Bone marrow (tissue), 2 donors: ENCODE measurements around the gene GPN2.

ENCODE experiments used
- DNase-seq, 2 donors: peaks; one replicate each; lab custom pipeline; 2025; lab: John Stamatoyannopoulos, UW

The GPN2 gene

DNA sequence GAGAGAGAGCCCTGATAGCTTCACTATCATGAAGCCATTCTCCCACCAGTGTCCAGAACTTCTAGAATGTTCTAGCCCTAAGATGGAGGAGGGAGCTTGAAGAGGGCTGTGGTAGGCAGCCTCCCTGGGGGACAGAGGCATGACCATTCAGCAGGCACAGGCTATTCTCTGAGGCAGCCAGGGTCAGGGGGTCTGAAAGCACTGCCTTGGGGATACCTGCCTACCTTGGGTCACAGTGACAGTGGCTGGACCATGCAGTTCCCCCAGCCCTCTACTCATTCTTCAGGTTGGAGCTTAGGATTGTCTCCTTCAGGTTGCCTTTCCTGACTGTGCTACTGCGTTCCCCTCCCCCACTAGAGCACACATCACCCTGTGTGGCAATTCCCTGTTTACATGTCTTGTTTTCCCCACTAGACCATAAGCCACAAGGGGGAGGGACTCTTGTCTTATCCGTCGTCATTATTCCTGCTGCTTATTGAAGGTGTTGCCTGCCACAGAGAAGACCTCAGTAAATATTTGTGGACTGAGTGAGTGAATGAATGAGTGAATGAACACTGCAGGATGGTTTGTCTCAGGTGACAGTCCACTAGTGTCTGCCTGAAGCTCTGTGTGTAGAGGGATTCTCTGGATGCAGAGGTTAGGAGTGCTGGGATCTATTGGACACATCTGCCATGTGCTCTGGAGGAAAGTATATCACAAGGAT lies 58.4 kb downstream of the GPN2 start:
- no peak for DNase-seq

DNA sequence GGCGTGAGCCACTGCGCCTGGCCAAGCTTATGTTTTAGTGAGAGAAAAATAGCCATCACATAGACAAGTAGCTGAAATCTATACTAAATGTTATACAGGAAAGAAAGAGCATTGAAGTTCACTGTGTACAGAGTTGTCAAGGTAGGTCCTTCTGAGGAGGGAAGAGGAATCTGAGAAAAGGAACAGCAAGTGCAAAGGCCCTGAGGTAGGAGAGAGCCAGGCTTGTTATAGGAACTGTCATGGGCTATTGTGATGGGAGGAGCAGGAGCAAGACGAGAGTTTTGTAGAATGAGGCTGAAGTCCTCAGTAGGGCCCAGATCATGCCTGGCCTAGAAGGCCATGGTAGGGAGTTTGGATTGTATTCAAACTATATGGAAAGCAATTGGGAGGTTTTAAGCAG lies 59.0 kb downstream of the GPN2 start:
- no peak for DNase-seq

DNA sequence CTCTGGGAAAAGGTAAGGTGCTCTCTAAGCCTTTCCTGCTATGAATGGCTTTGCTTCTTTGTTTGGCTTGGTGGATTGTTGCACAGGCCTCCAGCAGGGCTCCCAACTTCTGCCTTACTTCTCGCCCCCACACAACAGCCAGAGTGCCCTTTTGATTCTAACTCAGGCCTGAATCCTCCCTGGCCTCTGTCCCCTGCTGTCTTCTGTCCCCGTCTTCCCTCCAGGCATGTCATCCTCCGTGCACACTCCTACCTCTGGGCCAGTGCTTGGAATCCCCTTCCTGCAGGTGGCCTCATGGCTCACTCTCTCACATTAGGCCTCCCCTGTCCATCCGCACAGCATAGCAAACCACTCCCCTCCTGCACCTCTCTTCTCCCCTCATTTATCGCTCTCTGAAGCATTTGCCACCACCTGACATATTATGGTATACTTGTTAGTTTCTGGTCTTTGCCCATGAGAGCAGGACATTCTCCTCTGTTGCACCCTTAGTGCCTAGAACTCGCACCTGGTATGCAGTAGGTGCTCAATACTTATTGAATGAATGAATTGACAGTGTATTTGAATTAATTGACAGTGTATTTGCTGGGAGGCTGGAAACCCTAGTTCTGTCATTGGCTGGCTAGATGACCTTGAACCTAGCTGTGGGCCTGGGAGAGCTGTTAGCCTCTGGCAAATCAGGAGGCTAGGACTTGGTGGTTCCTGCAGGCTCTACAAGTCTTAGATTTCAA lies 60.7 kb downstream of the GPN2 start:
- no peak for DNase-seq

DNA sequence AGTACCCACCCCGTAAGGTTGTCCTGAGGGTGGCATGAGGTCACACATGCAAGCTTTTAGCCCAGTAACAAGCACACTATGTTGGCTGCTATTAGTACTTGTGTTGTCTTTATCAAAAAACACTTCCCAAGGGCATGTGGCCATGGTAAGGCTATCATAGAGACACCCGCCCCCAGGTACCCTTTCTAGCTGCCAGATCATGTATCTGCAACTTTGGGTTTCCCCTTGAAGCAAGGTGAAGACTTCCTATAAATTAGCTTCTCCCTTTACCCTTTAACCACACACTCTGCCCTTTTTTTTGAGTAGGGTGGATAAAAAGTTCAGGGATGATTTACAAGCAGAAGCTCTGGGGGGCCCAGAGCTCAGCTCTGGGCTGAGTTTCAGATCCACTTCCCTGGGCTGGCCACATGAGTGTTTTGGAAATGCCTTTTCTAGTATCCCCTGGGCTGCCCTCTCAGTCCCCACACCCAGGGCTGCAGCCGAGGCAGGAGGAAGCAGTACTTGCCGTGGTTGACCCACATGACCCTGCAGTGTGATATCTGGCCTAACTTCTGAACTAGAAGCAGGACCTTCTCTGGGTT lies 61.6 kb downstream of the GPN2 start:
- peak in 1 of 2 donors; percentile 16 for DNase-seq

DNA sequence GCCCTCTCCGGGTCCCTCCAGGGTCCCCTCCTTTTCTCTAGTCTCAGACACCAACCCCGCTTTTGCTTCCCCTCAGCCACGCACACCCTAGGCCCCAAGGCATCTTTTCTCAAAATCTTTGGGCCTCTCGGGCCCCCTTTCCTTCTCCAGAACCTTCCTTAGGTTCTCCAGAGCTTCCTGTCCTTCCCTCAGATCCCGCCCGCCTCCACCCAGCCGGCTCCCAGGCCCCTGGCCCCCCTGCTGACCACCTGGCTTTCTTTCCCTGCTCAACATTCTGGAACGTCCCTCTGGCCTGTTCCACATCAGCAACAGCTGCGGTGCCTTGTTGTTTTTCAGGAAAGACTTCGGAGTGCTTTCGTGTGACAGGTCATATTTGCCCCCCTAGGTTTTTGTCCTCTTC lies 62.4 kb downstream of the GPN2 start:
- DNase-seq = no peak

DNA sequence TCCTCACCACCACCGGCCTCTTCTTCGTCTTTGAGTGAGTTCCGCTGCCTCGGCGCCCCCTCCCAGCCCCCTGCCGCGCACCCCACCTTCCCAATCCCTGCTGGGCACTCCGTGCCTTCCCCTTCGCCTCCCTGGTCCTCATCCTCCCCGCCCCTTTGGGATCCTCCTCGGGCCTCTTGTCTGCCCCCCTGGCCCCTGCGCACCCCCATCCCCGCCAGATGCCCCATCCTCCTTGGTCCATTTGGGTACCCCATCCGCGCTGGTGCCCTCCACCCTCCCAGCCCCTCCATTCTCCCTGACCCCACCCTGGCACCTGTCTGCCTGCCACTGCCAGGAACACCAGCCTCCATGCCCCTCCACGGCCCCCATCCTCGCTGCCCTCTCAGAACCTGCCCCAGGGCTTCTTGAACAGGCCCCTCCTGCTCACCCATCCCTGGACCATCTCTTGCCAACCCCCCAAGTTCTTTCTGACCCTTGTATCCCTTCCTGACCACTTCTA lies 62.9 kb downstream of the GPN2 start:
- DNase-seq = no peak

DNA sequence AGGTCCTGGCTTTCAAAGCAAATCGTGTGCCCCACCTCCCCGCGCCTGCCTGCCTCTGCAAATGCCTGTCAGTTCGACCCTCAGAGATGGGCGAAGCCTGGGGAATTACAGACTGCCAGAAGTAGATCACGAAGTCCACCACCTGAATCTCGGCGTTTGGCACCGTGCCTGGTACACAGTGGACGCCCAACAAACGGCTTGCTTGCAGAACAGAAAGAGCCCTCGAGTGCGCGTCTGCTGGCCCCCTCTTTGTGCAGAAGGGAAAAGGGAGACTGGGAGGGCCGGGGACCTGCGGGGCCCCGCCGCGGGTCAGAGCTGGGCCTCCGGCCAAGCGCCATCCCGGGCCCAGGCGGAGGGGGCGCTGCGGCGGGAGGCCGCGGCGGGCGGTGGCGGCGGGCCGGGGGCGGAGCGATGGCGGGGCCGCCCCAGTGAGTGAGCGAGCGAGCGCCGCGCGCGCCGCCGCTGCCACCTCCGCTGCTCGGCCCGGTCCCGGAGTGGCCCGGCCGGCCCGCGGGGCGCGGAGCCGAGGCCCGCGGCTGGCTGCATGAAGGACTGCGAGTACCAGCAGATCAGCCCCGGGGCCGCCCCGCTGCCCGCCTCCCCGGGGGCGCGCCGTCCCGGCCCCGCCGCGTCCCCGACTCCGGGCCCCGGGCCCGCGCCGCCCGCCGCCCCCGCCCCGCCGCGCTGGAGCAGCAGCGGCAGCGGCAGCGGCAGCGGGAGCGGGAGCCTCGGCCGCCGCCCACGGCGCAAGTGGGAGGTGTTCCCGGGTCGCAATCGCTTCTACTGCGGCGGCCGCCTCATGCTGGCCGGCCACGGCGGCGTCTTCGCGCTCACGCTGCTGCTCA lies 63.6 kb downstream of the GPN2 start, which contains the start of gene ZDHHC18:
ZDHHC18 (plus strand) TSS at position 428 of the 845 bp plus-strand sequence; CDS start at position 545, 117 bp downstream.
- peak in 1 of 2 donors; percentile 51 for DNase-seq
